Measurements from ENCODE around the gene APOBEC3H.

APOBEC3H gene

DNA sequence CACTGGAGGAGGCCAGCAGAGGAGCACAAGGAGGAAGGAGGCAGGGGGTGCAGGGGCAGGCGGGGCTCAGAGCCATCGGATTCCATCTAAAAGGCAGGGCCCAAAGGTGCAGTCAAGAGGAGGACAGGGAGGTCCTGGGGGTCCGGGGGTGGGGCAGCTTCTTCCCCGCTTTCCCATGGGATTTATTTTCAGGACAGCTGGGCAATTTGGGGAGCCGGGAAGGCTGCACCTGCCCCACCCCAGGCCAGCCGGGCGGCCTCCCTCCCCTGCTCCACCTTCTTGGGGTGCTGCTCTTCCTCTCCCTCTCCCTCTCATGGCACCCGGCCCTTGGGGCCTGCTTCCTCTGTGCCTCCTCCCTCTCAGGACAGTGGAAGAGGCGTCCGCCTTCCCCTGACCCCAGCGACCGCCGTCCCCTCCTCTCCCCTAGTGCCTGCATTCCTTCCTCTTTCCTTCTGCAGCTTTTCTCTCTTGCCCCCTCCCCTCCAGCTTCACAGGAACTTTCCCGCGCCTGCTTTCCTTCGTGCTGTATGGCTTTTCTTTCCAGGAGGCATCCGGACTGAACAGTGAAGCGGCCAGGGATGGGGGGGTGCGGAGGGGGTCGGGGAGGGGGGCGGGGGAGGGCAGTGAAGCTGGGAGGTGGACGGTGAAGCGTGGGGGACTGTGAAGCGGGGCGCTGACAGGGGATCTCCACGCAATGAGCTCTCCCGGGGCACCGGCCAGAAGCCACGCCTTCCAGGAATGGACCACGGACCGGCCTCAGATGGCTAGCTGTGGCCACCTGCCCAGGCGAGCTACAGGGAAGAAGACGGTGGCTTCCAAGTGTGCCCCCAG is 26.9 kb downstream of the APOBEC3H start:
- TF ChIP-seq FOXP2 (optimal IDR thresholded peaks at IDR 0.05; ENCODE audit: borderline replicate concordance, extremely low read depth, extremely low read length, insufficient read depth): no peak
- no peak for TF ChIP-seq POLR2AphosphoS5 (IDR thresholded peaks at IDR 0.05; ENCODE audit: low read depth, low read length)
- TF ChIP-seq SIN3A (IDR thresholded peaks at IDR 0.05; ENCODE audit: borderline replicate concordance, insufficient read depth, low read length): no peak
- TF ChIP-seq REST (IDR thresholded peaks at IDR 0.05; ENCODE audit: insufficient read depth in 1 of 2, low read depth in 2 of 2, low read length in 2 of 2): no peak
- TF ChIP-seq TAF1 (IDR thresholded peaks at IDR 0.05; ENCODE audit: borderline replicate concordance, insufficient read depth, low read length): no peak

DNA sequence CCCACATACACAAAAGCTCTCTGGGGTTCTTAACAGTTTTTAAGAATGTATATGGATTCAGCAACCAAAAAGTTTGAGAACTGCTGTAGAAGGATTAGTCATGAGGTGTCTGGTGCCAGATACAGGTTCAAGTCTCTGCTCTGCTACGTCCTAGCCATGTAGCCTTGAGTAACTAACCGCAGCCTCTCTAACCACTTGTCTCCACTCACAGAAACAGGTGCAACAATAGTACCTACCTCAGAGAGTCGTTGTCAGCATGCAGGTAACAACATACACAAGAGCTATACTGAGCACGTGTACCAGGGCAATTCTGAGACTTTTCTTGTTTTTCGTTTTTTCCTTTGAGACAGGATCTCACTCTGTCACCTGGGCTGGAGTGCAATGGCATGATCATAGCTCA is 28.6 kb downstream of the APOBEC3H start:
- no peak for TF ChIP-seq POLR2AphosphoS5 (IDR thresholded peaks at IDR 0.05; ENCODE audit: low read depth, low read length)
- no peak for TF ChIP-seq TAF1 (IDR thresholded peaks at IDR 0.05; ENCODE audit: borderline replicate concordance, insufficient read depth, low read length)
- no peak for TF ChIP-seq REST (IDR thresholded peaks at IDR 0.05; ENCODE audit: insufficient read depth in 1 of 2, low read depth in 2 of 2, low read length in 2 of 2)
- no peak for TF ChIP-seq SIN3A (IDR thresholded peaks at IDR 0.05; ENCODE audit: borderline replicate concordance, insufficient read depth, low read length)
- no peak for TF ChIP-seq FOXP2 (optimal IDR thresholded peaks at IDR 0.05; ENCODE audit: borderline replicate concordance, extremely low read depth, extremely low read length, insufficient read depth)

DNA sequence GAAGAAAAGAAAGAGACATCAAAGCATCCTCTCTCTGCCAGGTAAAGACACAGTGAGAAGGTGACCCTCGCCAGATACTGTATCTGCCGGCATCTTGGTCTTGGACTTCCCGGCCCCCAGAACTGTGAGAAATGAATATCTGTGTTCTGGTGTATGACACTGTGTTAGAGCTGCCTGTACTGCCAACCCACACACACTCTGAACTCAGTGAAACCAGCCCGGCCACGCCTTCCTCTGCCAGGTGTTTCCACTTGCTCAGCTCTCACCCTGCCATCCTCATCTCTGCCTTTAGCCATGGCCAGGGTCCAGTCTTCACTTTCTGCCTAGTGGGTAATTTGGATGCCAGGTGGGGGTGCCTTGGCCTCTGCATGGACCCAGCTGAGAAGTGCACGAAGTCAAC is 31.5 kb downstream of the APOBEC3H start:
- no peak for TF ChIP-seq REST (IDR thresholded peaks at IDR 0.05; ENCODE audit: insufficient read depth in 1 of 2, low read depth in 2 of 2, low read length in 2 of 2)
- TF ChIP-seq TAF1 (IDR thresholded peaks at IDR 0.05; ENCODE audit: borderline replicate concordance, insufficient read depth, low read length): no peak
- TF ChIP-seq SIN3A (IDR thresholded peaks at IDR 0.05; ENCODE audit: borderline replicate concordance, insufficient read depth, low read length): no peak
- no peak for TF ChIP-seq FOXP2 (optimal IDR thresholded peaks at IDR 0.05; ENCODE audit: borderline replicate concordance, extremely low read depth, extremely low read length, insufficient read depth)
- TF ChIP-seq POLR2AphosphoS5 (IDR thresholded peaks at IDR 0.05; ENCODE audit: low read depth, low read length): no peak

DNA sequence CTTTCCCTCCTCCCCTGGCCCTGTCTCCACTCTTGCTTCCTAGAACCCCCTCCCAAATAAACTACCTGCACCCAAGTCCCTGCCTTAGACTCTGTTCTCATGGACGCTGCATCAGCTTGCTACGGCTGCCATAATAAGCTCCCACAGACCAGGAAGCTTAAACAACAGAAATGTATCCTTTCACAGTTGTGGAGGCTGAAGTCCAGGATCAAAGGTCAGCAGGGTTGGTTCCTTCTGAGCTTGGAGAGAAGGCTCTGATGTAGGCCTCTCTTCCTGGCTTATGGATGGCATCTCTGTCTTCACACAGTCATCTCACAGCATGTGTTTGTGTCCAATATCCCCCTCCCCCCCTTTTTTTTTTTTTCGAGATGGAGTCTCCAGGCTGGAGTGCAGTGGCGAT is 32.0 kb downstream of the APOBEC3H start:
- TF ChIP-seq SIN3A (IDR thresholded peaks at IDR 0.05; ENCODE audit: borderline replicate concordance, insufficient read depth, low read length): no peak
- TF ChIP-seq REST (IDR thresholded peaks at IDR 0.05; ENCODE audit: insufficient read depth in 1 of 2, low read depth in 2 of 2, low read length in 2 of 2): no peak
- TF ChIP-seq POLR2AphosphoS5 (IDR thresholded peaks at IDR 0.05; ENCODE audit: low read depth, low read length): no peak
- no peak for TF ChIP-seq TAF1 (IDR thresholded peaks at IDR 0.05; ENCODE audit: borderline replicate concordance, insufficient read depth, low read length)
- TF ChIP-seq FOXP2 (optimal IDR thresholded peaks at IDR 0.05; ENCODE audit: borderline replicate concordance, extremely low read depth, extremely low read length, insufficient read depth): no peak
